AG04449 (cell line): ENCODE measurements around the gene OR56A1.
A peak's percentile ranks its signal among the peaks of the same experiment; 100 is the strongest.

Experiments
- CTCF ChIA-PET: fragments of 350-600 bp; formaldehyde crosslinking; extraction: SDS; loops from one replicate; lab custom pipeline; 2021; ENCODE audit warnings: antibody characterized with exemption; lab: Yijun Ruan, JAX
- POLR2A ChIA-PET: fragments of 400-600, 350-600 bp; formaldehyde crosslinking; extraction: SDS; loops from one replicate; lab custom pipeline; 2020; ENCODE audit warnings: antibody characterized with exemption, inconsistent platforms; lab: Yijun Ruan, JAX
- DNase-seq: peaks from one replicate; pipeline ENCODE4 v3.0.0-alpha.2; 2010; ENCODE audit warnings: low read depth, low spot score
- H3K4me3 ChIP-seq: 2 replicates; pipeline ENCODE4 v1.5.1; 2011; ENCODE audit warnings: low read depth, mild to moderate bottlenecking, control low read depth, low read length
- TF ChIP-seq, protein P1 (sequence below): IDR thresholded peaks from one replicate; pipeline ENCODE4 v1.5.1; 2011; ENCODE audit warnings: mild to moderate bottlenecking, moderate library complexity, low read length, control low read depth, inconsistent platforms; ENCODE audit not compliant: insufficient read depth; ENCODE audit errors: missing control alignments

The OR56A1 gene

DNA sequence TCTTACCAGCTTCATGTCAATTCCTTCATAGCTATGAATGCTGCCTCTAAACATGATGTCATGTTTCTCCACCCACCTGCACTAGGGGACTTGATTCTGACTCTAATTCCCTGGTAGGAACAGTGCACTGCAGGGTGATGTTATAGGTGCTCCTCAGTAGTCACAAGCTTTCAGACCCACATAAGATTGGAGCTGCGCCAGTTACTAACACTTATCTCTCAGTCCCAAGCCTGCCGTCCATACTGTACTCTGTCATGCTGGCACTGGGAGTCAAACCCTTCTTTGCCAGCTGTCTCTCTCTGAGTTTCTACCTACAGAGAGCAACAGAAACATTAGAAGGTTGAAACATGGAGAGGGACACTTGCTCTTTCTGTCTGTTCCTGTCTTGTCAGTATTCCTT, 5.5 kb downstream of the OR56A1 start:
- no peak overlapping the region for H3K4me3 ChIP-seq
- ChIA-PET CTCF (interaction anchor here (0.9 to 7.4 kb wide), 2 partner anchors 328 to 338 kb away, joined by 3 to 108 read pairs; no protein-coding TSS in a partner anchor), POLR2A (no interaction called here)
- TF ChIP-seq, protein P1, sequence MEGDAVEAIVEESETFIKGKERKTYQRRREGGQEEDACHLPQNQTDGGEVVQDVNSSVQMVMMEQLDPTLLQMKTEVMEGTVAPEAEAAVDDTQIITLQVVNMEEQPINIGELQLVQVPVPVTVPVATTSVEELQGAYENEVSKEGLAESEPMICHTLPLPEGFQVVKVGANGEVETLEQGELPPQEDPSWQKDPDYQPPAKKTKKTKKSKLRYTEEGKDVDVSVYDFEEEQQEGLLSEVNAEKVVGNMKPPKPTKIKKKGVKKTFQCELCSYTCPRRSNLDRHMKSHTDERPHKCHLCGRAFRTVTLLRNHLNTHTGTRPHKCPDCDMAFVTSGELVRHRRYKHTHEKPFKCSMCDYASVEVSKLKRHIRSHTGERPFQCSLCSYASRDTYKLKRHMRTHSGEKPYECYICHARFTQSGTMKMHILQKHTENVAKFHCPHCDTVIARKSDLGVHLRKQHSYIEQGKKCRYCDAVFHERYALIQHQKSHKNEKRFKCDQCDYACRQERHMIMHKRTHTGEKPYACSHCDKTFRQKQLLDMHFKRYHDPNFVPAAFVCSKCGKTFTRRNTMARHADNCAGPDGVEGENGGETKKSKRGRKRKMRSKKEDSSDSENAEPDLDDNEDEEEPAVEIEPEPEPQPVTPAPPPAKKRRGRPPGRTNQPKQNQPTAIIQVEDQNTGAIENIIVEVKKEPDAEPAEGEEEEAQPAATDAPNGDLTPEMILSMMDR, result no peak
- DNase-seq, result no peak

GRCh38 chr11:6022956-6023355, 7.6 kb downstream of the OR56A1 start:
- TF ChIP-seq, protein P1, result peak; percentile 10
- CTCF ChIA-PET, result interaction anchor here (0.7 to 7.4 kb wide), 7 partner anchors 228 to 356 kb away, joined by 3 to 108 read pairs (median 8); no protein-coding TSS in a partner anchor
- POLR2A ChIA-PET, result no interaction called here
- peak; percentile 3 for DNase-seq
- H3K4me3 ChIP-seq, result no peak overlapping the region

- ChIA-PET CTCF (no interaction called here), POLR2A (no interaction called here)
- TF ChIP-seq, protein P1, result no peak
- DNase-seq, result no peak
- H3K4me3 ChIP-seq, result no peak overlapping the region
These were observed 17.5 kb downstream of the OR56A1 start for GRCh38 chr11:6013042-6013441.

DNA sequence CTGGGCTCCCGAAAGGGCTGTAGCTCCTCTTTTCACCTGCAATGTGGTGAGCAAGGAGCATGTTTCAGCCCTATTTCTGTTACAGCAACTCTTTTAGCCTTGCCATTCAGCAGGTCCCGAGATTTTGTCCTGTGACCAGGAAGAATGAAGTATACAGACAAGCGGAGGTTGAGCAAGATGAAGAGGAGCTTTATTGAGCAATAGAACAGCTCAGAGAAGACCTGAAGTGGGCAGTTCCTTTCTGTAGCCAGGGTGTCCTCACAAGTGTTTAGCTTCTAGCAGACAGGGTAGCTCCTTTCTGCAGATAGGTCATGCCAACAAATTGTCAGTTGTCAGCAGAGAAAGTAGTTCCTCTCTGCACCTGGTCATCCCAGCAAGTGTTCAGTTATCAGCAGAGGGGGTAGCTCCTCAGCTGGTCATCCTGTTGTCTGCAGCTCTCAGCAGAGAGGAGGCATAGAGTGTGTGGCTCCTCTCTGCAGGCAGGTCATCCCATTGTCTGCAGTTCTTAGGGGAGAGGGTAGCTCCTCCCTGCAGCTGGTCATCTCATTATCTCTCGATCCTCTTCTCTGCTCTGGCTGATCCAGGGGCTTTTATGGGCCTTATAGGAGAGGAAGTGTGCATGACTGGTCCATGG, 18.4 kb downstream of the OR56A1 start:
- H3K4me3 ChIP-seq, result no peak overlapping the region
- TF ChIP-seq, protein P1, result no peak
- ChIA-PET CTCF (no interaction called here), POLR2A (interaction anchor here (0.9 kb wide), 1 partner anchor 8 kb away, joined by 3 read pairs; no protein-coding TSS in a partner anchor)
- DNase-seq, result no peak

DNA sequence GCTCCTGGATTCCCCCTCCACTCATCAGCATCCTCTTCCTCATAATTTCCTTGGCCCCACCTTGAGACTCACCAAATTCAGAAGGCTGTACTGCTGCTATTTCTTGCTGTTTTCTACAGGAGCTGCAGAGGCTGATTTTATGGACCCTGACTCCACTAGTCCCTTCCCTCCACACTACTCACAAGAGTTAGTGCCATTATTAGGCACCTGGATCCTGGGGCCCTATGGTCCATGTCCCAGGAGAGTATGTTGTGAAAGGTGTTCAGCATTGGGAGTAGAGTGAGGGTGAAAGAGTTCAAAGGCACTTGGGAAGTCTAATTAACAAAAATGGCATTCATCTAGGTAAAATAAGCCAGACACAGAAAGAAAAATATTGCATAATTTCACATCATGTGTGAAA, 23.7 kb downstream of the OR56A1 start, which contains the start of gene OR56A4:
OR56A4 (minus strand) TSS at position 101 of the 400 bp plus-strand sequence. CDS start 3,954 bp downstream, outside the sequence.
- CTCF ChIA-PET, result no interaction called here
- POLR2A ChIA-PET, result no interaction called here
- TF ChIP-seq, protein P1, result no peak
- H3K4me3 ChIP-seq, result no peak within 1 kb of the TSS
- DNase-seq, result no peak

GRCh38 chr11:6006395-6006794, 24.2 kb downstream of the OR56A1 start:
- CTCF ChIA-PET, result no interaction called here
- DNase-seq, result no peak
- POLR2A ChIA-PET, result no interaction called here
- TF ChIP-seq, protein P1, result no peak
- no peak overlapping the region for H3K4me3 ChIP-seq
